Vagina (tissue), 2 donors: Measurements from ENCODE around the gene RNF214.

Source experiments
- CTCF ChIP-seq, 3 experiments: fragments of 450-650 bp in 2 of 3; fragments of 200-600 bp in 1 of 3; sonication (generic) in 1 of 3; IDR thresholded peaks; one replicate each; pipeline ENCODE4 v1.5.1; 2017 to 2019; ENCODE audit warnings: antibody characterized with exemption in 3 of 3, mild to moderate bottlenecking in 2 of 3, moderate library complexity in 2 of 3
- POLR2A ChIP-seq, 2 donors: fragments of 450-650 bp; IDR thresholded peaks; one replicate each; pipeline ENCODE4 v1.6.1; 2017; ENCODE audit warnings: antibody characterized with exemption in 2 of 2, mild to moderate bottlenecking in 2 of 2, moderate library complexity in 2 of 2
- POLR2AphosphoS5 ChIP-seq, 2 donors: sonication (generic); formaldehyde crosslinking; IDR thresholded peaks; one replicate each; pipeline ENCODE4 v1.9.0; 2017; ENCODE audit warnings: antibody characterized with exemption in 2 of 2, mild to moderate bottlenecking in 2 of 2, low read depth in 1 of 2; ENCODE audit not compliant: insufficient read depth in 1 of 2

GRCh38 chr11:117229411-117229810 lies 3.1 kb upstream of the RNF214 start:
- TF ChIP-seq CTCF (IDR thresholded peaks at IDR 0.05) (no peak), POLR2A (IDR thresholded peaks at IDR 0.05) (no peak), POLR2AphosphoS5 (IDR thresholded peaks at IDR 0.05; ENCODE audit: insufficient read depth in 1 of 2, low read depth in 1 of 2) (no peak)
